ACHN (cell line): Measurements from ENCODE around the gene NRIP3.
"Not testable (repeated sequence)": the region's sequence is repeated elsewhere in the genome, so short reads cannot be mapped to it uniquely, and the experiment has no call there.

ENCODE experiments used
- DNase-seq: peaks from one replicate; pipeline ENCODE4 v3.0.0-alpha.2; 2015
- in situ Hi-C: cut with HindIII; loops from 2 replicates; pipeline ENCODE4 v1.10.0; 2017; ENCODE audit warnings: low sequenced_read_pairs, low pct_ligation_motif_present, low pct_unique_long_range_greater_than_20kb

The NRIP3 gene

GRCh38 chr11:8987446-8987845 is 16.4 kb downstream of the NRIP3 start:
- DNase-seq: no peak
- in situ Hi-C loops: no loop called here

- DNase-seq, in situ Hi-C loops: not testable (repeated sequence)
Observed at GRCh38 chr11:8986772-8987171, 17.0 kb downstream of the NRIP3 start.

- in situ Hi-C loops: no loop called here
- no peak for DNase-seq
Observed at GRCh38 chr11:8985462-8985861, 18.3 kb downstream of the NRIP3 start.

- in situ Hi-C loops: no loop called here
- no peak for DNase-seq
Observed at GRCh38 chr11:8983552-8983951, 20.2 kb downstream of the NRIP3 start.

- no peak for DNase-seq
- in situ Hi-C loops: no loop called here
Observed at GRCh38 chr11:8980485-8980884, 23.3 kb downstream of the NRIP3 start.

- in situ Hi-C loops, DNase-seq: not testable (repeated sequence)
Observed at GRCh38 chr11:8979365-8979764, 24.4 kb downstream of the NRIP3 start.

- no peak for DNase-seq
- in situ Hi-C loops: no loop called here
Observed at GRCh38 chr11:8973121-8973520, 30.7 kb downstream of the NRIP3 start.

- in situ Hi-C loops: no loop called here
- no peak for DNase-seq
Observed at GRCh38 chr11:8971924-8972316, 31.9 kb downstream of the NRIP3 start.

- DNase-seq: no peak
- in situ Hi-C loops: no loop called here
Observed at GRCh38 chr11:8971196-8971923, 32.4 kb downstream of the NRIP3 start.

- in situ Hi-C loops: no loop called here
- DNase-seq: no peak
Observed at GRCh38 chr11:8967184-8967583, 36.6 kb downstream of the NRIP3 start.

GRCh38 chr11:8964324-8965320 is 39.2 kb downstream of the NRIP3 start, which contains the start of gene TMEM9B:
Gene TMEM9B (minus strand): TSS chr11:8964442. CDS start chr11:8964313, 129 bp downstream.
- peak; percentile 89 for DNase-seq
- in situ Hi-C loops: no loop called here

- in situ Hi-C loops: no loop called here
- DNase-seq: peak; percentile 73
Observed at GRCh38 chr11:8963569-8964323, 40.1 kb downstream of the NRIP3 start.

- DNase-seq: no peak
- in situ Hi-C loops: no loop called here
Observed at GRCh38 chr11:8962841-8963240, 41.0 kb downstream of the NRIP3 start.

GRCh38 chr11:8961401-8961800 is 42.4 kb downstream of the NRIP3 start:
- in situ Hi-C loops: no loop called here
- no peak for DNase-seq

GRCh38 chr11:8959546-8960166 is 44.1 kb downstream of the NRIP3 start:
- in situ Hi-C loops: no loop called here
- peak; percentile 76 for DNase-seq

- in situ Hi-C loops: no loop called here
- DNase-seq: no peak
Observed at GRCh38 chr11:8956860-8957259, 46.9 kb downstream of the NRIP3 start.

GRCh38 chr11:8948886-8949285 is 54.9 kb downstream of the NRIP3 start:
- DNase-seq: no peak
- in situ Hi-C loops: no loop called here

- DNase-seq: no peak
- in situ Hi-C loops: no loop called here
Observed at GRCh38 chr11:8947230-8947943, 56.4 kb downstream of the NRIP3 start.
